Activated CD4-positive, alpha-beta T cell treated with anti-CD3 and anti-CD28 coated beads, Interleukin-2, amount 50 U/mL, for 4 hours (primary cell): Measurements from ENCODE around the gene IGFN1.

Experiments used
- DNase-seq, 2 experiments: peaks; one replicate each; pipeline ENCODE4 v3.0.0-alpha.2; 2020

The IGFN1 gene

GRCh38 chr1:201186192-201186591 lies 4.4 kb upstream of the IGFN1 start:
- DNase-seq, result no peak

DNA sequence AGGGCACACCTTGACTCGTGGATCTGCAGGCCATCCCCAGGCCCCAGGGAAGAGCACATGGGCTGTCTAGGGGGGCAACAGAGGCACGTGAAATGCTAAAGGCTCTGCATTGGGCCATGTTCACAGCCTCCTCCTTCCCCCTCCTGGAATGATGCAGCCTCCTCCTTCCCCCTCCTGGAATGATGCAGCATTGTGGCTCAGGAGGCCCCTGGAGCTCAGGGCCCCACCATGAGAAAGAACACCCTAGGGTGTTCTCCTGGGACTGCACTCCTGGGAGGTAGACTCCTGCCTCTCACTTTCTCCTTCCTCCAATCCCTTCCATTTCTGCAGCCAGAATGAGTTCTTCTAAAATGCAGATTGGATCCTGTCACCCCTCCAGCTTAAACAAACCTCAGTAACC lies 1.5 kb upstream of the IGFN1 start:
- no peak for DNase-seq

DNA sequence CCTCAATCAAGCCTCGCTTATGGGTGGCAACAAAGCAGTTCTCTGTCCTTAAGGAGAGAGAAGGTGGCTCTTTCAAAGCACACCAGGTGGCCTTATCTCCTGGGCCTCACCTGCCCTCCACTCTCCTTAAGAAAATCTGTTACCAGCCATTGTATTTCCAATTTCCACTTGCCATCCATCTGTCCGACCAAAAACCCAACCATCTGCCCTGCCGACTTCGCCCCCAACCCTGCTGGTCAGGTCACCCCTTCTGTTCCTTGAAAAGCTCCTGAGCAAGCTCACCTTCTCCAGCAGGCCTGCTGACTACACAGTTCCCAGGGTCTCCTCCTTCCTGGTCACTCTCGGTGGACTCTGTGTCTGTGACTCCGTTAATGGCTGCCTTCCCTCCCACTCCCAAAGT lies 619 bp upstream of the IGFN1 start:
- DNase-seq, result no peak

GRCh38 chr1:201191653-201192260 lies 1.1 kb downstream of the IGFN1 start:
- DNase-seq, result no peak

- DNase-seq, result no peak
Measured at GRCh38 chr1:201192261-201192788, 1.7 kb downstream of the IGFN1 start.

GRCh38 chr1:201194046-201194445 lies 3.4 kb downstream of the IGFN1 start:
- no peak for DNase-seq

DNA sequence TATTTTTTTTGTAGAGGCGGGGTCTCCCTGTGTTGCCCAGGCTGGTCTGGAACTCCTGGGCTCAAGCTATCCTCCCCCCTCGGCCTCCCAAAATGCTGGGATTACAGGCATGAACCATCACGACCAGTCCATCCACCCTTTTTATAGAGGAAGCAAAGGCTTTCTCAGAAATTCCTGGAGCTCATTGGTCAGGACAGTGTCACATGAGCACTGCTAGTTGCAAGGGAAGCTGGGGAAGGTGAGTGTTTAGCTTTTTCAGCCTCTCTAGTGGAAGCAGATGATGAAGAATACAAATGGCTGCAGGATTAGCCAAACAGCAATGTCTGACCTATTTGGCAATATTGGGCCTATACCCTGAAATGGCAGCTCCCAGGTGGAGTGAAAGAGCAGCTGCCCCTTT lies 8.0 kb downstream of the IGFN1 start:
- no peak for DNase-seq

DNA sequence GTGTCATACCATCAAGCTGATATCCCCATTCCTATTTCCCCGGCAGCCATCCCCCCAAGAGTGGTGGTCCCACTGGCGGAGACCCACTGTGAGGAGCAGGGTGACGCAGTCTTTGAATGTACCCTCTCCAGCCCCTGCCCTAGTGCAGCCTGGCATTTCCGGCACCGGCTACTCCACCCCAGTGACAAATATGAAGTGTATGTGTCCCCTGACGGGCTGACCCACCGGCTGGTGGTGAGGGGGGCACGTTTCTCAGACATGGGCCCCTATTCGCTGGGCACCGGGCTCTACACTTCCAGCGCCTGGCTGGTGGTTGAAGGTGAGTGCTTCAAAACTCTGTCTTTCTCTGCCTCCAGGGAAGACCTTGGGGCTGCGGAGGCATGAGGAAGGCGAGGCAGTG lies 14.4 kb downstream of the IGFN1 start:
- no peak for DNase-seq

- no peak for DNase-seq
Measured at GRCh38 chr1:201206176-201206575, 15.6 kb downstream of the IGFN1 start.

DNA sequence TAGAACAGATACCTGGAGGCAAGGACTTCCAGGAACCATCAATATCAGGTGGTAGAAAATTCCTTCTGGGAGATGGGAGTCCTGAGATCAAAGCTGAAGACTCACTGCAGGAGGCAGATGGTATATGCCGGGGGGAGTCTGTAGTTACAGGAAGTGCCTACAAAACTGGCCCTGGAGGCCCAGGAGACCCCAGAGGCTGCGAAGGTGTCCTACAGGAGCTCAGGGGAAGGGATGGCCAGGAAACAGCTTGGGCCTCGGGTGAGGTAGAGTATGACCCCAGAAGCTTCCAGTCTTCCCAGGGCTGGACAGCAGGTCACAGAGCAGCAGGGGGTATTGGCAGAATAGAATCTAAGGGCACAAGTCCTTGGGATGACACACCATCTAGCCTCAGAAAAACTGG lies 16.4 kb downstream of the IGFN1 start:
- no peak for DNase-seq

GRCh38 chr1:201208236-201208635 lies 17.6 kb downstream of the IGFN1 start:
- DNase-seq, result no peak

- no peak for DNase-seq
Measured at GRCh38 chr1:201212056-201212455, 21.4 kb downstream of the IGFN1 start.

- DNase-seq, result no peak
Measured at GRCh38 chr1:201212461-201213055, 21.9 kb downstream of the IGFN1 start.

- no peak for DNase-seq
Measured at GRCh38 chr1:201213106-201213770, 22.6 kb downstream of the IGFN1 start.

DNA sequence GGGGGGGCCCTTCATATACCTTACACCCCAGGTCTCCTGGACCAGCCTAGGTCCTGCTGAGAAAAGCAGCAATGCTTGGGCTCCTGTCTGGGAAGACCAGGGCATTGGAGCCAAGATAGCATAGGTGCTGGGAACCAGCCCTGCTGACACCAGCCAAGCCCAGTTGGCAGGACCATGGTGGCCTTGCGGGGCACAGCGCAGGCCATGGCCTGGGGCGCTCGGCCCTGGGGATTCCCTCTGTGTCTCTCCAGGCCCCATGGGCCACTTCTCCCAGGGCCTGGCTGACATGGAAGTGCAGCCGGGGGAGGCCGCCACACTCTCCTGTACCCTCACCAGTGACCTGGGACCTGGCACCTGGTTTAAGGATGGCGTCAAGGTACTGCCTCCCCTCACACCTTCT lies 23.3 kb downstream of the IGFN1 start:
- DNase-seq, result no peak

- DNase-seq, result no peak
Measured at GRCh38 chr1:201214461-201214860, 23.8 kb downstream of the IGFN1 start.

- no peak for DNase-seq
Measured at GRCh38 chr1:201214886-201215285, 24.3 kb downstream of the IGFN1 start.

- no peak for DNase-seq
Measured at GRCh38 chr1:201215531-201216357, 25.1 kb downstream of the IGFN1 start.

DNA sequence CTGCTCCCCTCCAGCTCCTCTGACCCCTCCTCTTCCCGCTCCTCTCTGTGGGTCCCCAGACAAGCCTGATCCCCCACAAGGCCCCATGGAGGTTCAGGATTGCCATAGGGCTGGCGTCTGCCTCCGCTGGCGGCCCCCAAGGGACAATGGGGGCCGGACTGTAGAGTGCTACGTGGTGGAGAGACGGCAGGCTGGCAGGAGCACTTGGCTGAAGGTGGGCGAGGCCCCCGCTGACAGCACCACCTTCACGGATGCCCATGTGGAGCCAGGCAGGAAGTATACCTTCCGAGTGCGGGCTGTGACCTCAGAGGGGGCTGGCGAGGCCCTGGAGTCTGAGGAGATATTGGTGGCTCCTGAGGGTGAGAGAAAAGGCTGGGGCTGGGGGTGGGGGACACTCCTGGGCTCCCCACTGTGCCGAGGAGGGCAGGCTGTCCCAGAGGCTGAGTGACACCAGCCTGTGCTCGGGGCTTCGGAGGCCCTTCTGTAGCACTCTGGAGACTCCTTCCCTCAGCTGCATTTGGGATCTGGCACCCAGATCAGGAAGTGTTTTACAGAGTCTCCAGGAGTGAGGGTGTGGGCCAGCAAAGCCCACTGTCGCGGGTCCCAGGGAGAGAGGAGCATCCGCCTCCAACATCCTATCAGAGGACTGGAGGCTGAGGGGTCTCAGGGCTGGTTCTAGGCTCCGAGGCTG lies 25.9 kb downstream of the IGFN1 start:
- no peak for DNase-seq

DNA sequence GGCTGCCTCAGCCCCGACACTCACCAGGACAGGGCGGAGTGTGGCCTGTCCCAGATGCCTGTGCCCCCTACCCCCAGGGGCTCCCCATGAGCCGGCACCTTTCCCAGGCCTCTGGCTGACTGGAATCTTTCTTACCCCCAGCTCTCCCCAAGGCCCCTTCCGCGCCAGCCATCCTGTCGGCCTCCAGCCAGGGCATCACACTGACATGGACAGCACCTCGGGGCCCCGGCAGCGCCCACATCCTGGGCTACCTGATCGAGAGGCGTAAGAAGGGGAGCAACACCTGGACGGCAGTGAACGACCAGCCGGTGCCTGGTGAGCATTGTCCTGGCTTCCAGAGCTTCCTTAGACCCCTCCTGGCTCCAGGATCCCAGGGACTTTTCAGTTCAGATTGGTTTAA lies 26.5 kb downstream of the IGFN1 start:
- no peak for DNase-seq

- no peak for DNase-seq
Measured at GRCh38 chr1:201217851-201218250, 27.2 kb downstream of the IGFN1 start.

- DNase-seq, result no peak
Measured at GRCh38 chr1:201218409-201218808, 27.8 kb downstream of the IGFN1 start.
